GM12878 (cell line): ENCODE measurements around the gene IFRD1. TPM values are rescaled to one million over a fixed set of nuclear protein-coding genes. Genes with fewer than 3 reads are reported as not detected.

ENCODE experiments used
- ATAC-seq: fragments of 200-7000 bp; cut with Tn5 transposase; 3 replicates; pipeline ENCODE4 v1.9.1; 2020; ENCODE audit warnings: mild to moderate bottlenecking, moderate library complexity
- BruUV-seq: library from RNA; stranded (reverse); fragments of 400-500 nt; replicated peaks from 2 replicates; lab custom pipeline; 2021; lab: Mats Ljungman, UMichigan
- CTCF ChIA-PET: fragments of 300-600 bp; sonication (Branson Sonifier 250); formaldehyde crosslinking; extraction: SDS; loops from one replicate; lab custom pipeline; 2021; ENCODE audit warnings: inconsistent platforms; lab: Yijun Ruan, JAX
- POLR2A ChIA-PET: fragments of 350-600 bp; formaldehyde crosslinking; extraction: SDS; loops from one replicate; lab custom pipeline; 2021; ENCODE audit warnings: inconsistent platforms; lab: Charles Lee
- RAD21 ChIA-PET: fragments of 300-600 bp; sonication (Branson Sonifier 250); formaldehyde crosslinking; loops from one replicate; lab custom pipeline; 2023; ENCODE audit warnings: antibody characterized with exemption; ENCODE audit not compliant: unreplicated experiment; lab: Charles Lee
- SMC1A ChIA-PET: fragments of 300-600 bp; sonication (Branson Sonifier 250); formaldehyde crosslinking; loops from one replicate; lab custom pipeline; 2023; ENCODE audit not compliant: unreplicated experiment, uncharacterized antibody; lab: Charles Lee
- DNase-seq: peaks from one replicate; pipeline ENCODE4 v3.0.0-alpha.2; 2011; ENCODE audit warnings: low read depth, low spot score
- FAIRE-seq: peaks from 3 replicates; lab custom pipeline; 2011; peaks lifted over from hg19 to GRCh38; lab: Jason Lieb, UNC
- H2AFZ ChIP-seq: 2 replicates; pipeline ENCODE4 v1.6.0; 2011; ENCODE audit warnings: low read depth, low read length, control low read depth; ENCODE audit not compliant: control insufficient read depth
- H3K27ac ChIP-seq: 2 replicates; pipeline ENCODE4 v1.5.1; 2011; ENCODE audit warnings: control low read depth; ENCODE audit not compliant: control insufficient read depth, insufficient read depth
- H3K27me3 ChIP-seq, 2 experiments: replicated peaks in 1 of 2; 2 replicates each; pipeline versions ENCODE4 v1.6.0 to v1.6.1; 2011; ENCODE audit warnings: low read length in 1 of 2; ENCODE audit not compliant: control insufficient read depth in 2 of 2, insufficient read depth in 2 of 2
- H3K36me3 ChIP-seq, 2 experiments: 2 replicates each; pipeline ENCODE4 v1.5.1; 2011; ENCODE audit warnings: low read length in 1 of 2; ENCODE audit not compliant: control insufficient read depth in 2 of 2, insufficient read depth in 2 of 2
- H3K4me1 ChIP-seq: 2 replicates; pipeline ENCODE4 v1.6.1; 2011; ENCODE audit warnings: mild to moderate bottlenecking, low read length, moderate library complexity, mixed read lengths; ENCODE audit not compliant: control insufficient read depth, insufficient read depth
- H3K4me2 ChIP-seq: 2 replicates; pipeline ENCODE4 v1.6.0; 2011; ENCODE audit warnings: control low read depth; ENCODE audit not compliant: control insufficient read depth, insufficient read depth
- H3K4me3 ChIP-seq: fragments of 200-600 bp; sonication (generic); 2 replicates; pipeline ENCODE4 v1.5.1; 2016
- H3K79me2 ChIP-seq: 2 replicates; pipeline ENCODE4 v1.6.0; 2011; ENCODE audit warnings: low read length; ENCODE audit not compliant: control insufficient read depth, insufficient read depth
- H3K9ac ChIP-seq: 2 replicates; pipeline ENCODE4 v1.8.0; 2011; ENCODE audit warnings: low read length, control low read depth, mixed read lengths; ENCODE audit not compliant: control insufficient read depth, insufficient read depth
- H3K9me3 ChIP-seq: replicated peaks from 3 replicates; pipeline ENCODE4 v1.5.1; 2011; ENCODE audit warnings: mild to moderate bottlenecking, low read length; ENCODE audit not compliant: control insufficient read depth, insufficient read depth
- H4K20me1 ChIP-seq: 2 replicates; pipeline ENCODE4 v1.6.0; 2011; ENCODE audit not compliant: control insufficient read depth, insufficient read depth
- BCL11A ChIP-seq: IDR thresholded peaks from 2 replicates; pipeline ENCODE4 v1.6.1; 2011; ENCODE audit warnings: low read depth, low read length
- CREB1 ChIP-seq: IDR thresholded peaks from 2 replicates; pipeline ENCODE4 v1.6.1; 2012; ENCODE audit warnings: low read depth, mild to moderate bottlenecking, inconsistent platforms
- E4F1 ChIP-seq: fragments of 450-650 bp; IDR thresholded peaks from 2 replicates; pipeline ENCODE4 v1.6.1; 2018; ENCODE audit warnings: borderline replicate concordance, mild to moderate bottlenecking; ENCODE audit not compliant: partially characterized antibody
- KDM1A ChIP-seq: fragments of 200-600 bp; sonication (generic); IDR thresholded peaks from 2 replicates; pipeline ENCODE4 v1.6.1; 2016; ENCODE audit warnings: borderline replicate concordance
- MEF2B ChIP-seq: fragments of 450-650 bp; IDR thresholded peaks from 2 replicates; pipeline ENCODE4 v1.6.1; 2018; ENCODE audit warnings: mild to moderate bottlenecking, moderate library complexity; ENCODE audit not compliant: partially characterized antibody, poor library complexity, severe bottlenecking
- POU2F2 ChIP-seq: IDR thresholded peaks from 3 replicates; pipeline ENCODE4 v1.6.1; 2011; ENCODE audit warnings: low read depth, mild to moderate bottlenecking, low read length, borderline replicate concordance
- RELA ChIP-seq: fragments of 450-650 bp; IDR thresholded peaks from 2 replicates; pipeline ENCODE4 v1.8.0; 2014; ENCODE audit warnings: borderline replicate concordance; ENCODE audit not compliant: partially characterized antibody
- ZNF622 ChIP-seq: fragments of 450-650 bp; IDR thresholded peaks from 2 replicates; pipeline ENCODE4 v1.6.1; 2017; ENCODE audit warnings: mild to moderate bottlenecking, inconsistent platforms
- in situ Hi-C: fragments of 300-500 bp; cut with MboI; formaldehyde crosslinking; loops from 9 replicates; pipeline ENCODE4 v1.14.3; 2018; ENCODE audit warnings: mixed read lengths
- intact Hi-C: fragments of 100-400 bp; cut with micrococcal nuclease; formaldehyde crosslinking; loops from one replicate; pipeline ENCODE4 v1.14.2; 2022; ENCODE audit not compliant: unreplicated experiment
- polyA plus RNA-seq, 11 experiments: library from polyadenylated mRNA; depleted of rRNA in 4 of 11; unstranded in 6 of 11; stranded (reverse) in 5 of 11; fragments of >200 nt; fragmentation: Nextera tagmentation in 4 of 11; fragmentation: Illumina TruSeq in 1 of 11; extraction: Ambion mirVana in 4 of 11; extraction: Trizol in 1 of 11; gene quantifications; 1 replicate in 1 of 11; 2 replicates in 10 of 11; pipeline versions ENCODE4 v1.2.1 to v1.2.3, GENCODE V29; 2011 to 2016; ENCODE audit warnings: inconsistent platforms in 2 of 11, missing spikeins in 2 of 11, low read depth in 1 of 11
- total RNA-seq, 4 experiments: library from RNA; depleted of rRNA in 3 of 4; stranded (reverse); fragments of >200 nt in 3 of 4; fragmentation: Illumina TruSeq in 1 of 4; extraction: Trizol in 1 of 4; gene quantifications; 2 replicates each; pipeline versions ENCODE4 v1.2.1 to v1.2.3, GENCODE V29; 2013 to 2021

The IFRD1 gene
- total and polyA plus RNA-seq, 10 of the 15 experiments (the other 5 are each of a cell fraction or from before 2014, with no cell fraction given), result 9.6 to 31.1 (median 19.9) TPM

DNA sequence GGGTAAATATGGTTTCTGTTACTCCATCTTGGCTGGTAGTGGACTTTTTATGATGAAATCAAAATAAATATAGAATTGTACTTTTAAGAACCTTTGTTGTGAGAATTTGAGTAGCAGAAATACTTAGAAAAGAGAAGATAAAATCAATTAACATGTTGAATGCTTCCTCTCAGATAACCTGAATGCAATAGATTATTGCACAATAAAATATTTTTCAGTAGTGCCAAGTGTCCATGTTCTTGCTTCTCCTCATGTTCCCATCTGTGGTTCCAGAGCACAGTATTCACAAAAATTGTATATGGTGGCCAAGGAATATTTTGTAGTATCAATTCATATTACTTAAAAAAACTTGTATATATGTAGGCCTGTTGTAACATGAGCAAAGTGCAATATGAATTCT, 45.9 kb upstream of the IFRD1 start:
- no peak overlapping the region for H3K27ac ChIP-seq
- BruUV-seq, result no TSS peak
- ChIA-PET POLR2A (no interaction called here), SMC1A (no interaction called here), CTCF (interaction anchor here (0.8 kb wide), 1 partner anchor 12 kb away, joined by 3 read pairs; no protein-coding TSS in a partner anchor), RAD21 (no interaction called here)
- no peak overlapping the region for H3K4me2 ChIP-seq
- H3K9ac ChIP-seq, result no peak overlapping the region
- intact Hi-C loops, result no loop called here
- no peaks in the 10 kb centered on the region for H3K79me2 ChIP-seq
- TF ChIP-seq E4F1 (no peak), CREB1 (no peak), BCL11A (no peak), RELA (no peak), MEF2B (no peak), ZNF622 (no peak), KDM1A (no peak), POU2F2 (no peak)
- ATAC-seq (no peak), DNase-seq (no peak), FAIRE-seq (no peak)
- no peaks in the 10 kb centered on the region for H3K36me3 ChIP-seq
- H3K27me3 ChIP-seq, result no peaks in the 10 kb centered on the region; a peak in 2 of 4 replicates
- no peak overlapping the region for H3K4me3 ChIP-seq
- H4K20me1 ChIP-seq, result no peaks in the 10 kb centered on the region
- H2AFZ ChIP-seq, result no peak overlapping the region
- H3K9me3 ChIP-seq, result no peaks in the 10 kb centered on the region
- no peaks in the 10 kb centered on the region for H3K4me1 ChIP-seq
- in situ Hi-C loops, result no loop called here
